ENCODE measurements around the gene IGLL1. TPM values are rescaled to one million over a fixed set of nuclear protein-coding genes. Genes with fewer than 3 reads are reported as not detected.
"Not testable (repeated sequence)": the region's sequence is repeated elsewhere in the genome, so short reads cannot be mapped to it uniquely, and the experiment has no call there.

Gene IGLL1
- total RNA-seq, 4 donors from 2014 or later = not detected

DNA sequence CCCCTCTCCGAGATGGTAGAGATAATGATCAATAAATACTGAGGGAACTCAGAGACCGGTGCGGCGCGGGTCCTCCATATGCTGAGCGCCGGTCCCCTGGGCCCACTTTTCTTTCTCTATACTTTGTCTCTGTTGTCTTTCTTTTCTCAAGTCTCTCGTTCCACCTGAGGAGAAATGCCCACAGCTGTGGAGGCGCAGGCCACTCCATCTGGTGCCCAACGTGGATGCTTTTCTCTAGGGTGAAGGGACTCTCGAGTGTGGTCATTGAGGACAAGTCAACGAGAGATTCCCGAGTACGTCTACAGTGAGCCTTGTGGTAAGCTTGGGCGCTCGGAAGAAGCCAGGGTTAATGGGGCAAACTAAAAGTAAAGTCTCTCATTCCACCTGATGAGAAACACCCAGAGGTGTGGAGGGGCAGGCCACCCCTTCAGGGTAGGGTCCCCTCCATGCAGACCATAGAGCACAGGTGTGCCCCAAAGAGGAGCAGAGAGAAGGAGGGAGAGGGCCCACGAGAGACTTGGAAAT, 43.2 kb downstream of the IGLL1 start:
- no peak for DNase-seq (ENCODE audit: low spot score)
- TF ChIP-seq, protein P1, sequence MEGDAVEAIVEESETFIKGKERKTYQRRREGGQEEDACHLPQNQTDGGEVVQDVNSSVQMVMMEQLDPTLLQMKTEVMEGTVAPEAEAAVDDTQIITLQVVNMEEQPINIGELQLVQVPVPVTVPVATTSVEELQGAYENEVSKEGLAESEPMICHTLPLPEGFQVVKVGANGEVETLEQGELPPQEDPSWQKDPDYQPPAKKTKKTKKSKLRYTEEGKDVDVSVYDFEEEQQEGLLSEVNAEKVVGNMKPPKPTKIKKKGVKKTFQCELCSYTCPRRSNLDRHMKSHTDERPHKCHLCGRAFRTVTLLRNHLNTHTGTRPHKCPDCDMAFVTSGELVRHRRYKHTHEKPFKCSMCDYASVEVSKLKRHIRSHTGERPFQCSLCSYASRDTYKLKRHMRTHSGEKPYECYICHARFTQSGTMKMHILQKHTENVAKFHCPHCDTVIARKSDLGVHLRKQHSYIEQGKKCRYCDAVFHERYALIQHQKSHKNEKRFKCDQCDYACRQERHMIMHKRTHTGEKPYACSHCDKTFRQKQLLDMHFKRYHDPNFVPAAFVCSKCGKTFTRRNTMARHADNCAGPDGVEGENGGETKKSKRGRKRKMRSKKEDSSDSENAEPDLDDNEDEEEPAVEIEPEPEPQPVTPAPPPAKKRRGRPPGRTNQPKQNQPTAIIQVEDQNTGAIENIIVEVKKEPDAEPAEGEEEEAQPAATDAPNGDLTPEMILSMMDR (IDR thresholded peaks at IDR 0.05) = no peak

DNA sequence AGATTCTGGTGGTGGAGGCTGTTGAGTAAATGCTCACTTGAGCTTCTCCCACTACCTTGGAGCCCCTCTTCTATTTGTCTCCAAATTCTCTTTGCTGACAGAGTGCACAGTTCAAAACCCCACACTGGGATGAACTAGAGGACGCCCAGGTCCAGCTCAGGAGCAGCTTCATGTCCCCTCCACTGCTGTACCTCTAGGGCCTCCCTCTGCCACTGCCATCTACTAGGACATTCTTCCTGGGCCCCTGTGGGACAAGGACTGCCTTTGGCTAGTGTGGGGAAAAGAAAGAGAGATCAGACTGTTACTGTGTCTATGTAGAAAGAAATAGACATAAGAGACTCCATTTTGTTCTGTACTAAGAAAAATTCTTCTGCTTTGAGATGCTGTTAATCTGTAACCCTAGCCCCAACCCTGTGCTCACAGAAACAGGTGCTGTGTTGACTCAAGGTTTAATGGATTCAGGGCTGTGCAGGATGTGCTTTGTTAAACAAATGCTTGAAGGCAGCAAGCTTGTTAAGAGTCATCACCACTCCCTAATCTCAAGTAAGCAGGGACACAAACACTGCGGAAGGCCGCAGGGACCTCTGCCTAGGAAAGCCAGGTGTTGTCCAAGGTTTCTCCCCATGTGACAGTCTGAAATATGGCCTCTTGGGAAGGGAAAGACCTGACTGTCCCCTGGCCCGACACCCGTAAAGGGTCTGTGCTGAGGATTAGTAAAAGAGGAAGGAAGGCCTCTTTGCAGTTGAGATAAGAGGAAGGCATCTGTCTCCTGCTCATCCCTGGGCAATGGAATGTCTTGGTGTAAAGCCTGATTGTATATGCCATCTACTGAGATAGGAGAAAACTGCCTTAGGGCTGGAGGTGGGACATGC, 44.1 kb downstream of the IGLL1 start:
- DNase-seq (ENCODE audit: low spot score); ATAC-seq (ENCODE audit: low FRiP score): not testable (repeated sequence)

More for the DNA sequence above, 43.2 kb downstream of the IGLL1 start:
- no peak for ATAC-seq (ENCODE audit: low FRiP score)

DNA sequence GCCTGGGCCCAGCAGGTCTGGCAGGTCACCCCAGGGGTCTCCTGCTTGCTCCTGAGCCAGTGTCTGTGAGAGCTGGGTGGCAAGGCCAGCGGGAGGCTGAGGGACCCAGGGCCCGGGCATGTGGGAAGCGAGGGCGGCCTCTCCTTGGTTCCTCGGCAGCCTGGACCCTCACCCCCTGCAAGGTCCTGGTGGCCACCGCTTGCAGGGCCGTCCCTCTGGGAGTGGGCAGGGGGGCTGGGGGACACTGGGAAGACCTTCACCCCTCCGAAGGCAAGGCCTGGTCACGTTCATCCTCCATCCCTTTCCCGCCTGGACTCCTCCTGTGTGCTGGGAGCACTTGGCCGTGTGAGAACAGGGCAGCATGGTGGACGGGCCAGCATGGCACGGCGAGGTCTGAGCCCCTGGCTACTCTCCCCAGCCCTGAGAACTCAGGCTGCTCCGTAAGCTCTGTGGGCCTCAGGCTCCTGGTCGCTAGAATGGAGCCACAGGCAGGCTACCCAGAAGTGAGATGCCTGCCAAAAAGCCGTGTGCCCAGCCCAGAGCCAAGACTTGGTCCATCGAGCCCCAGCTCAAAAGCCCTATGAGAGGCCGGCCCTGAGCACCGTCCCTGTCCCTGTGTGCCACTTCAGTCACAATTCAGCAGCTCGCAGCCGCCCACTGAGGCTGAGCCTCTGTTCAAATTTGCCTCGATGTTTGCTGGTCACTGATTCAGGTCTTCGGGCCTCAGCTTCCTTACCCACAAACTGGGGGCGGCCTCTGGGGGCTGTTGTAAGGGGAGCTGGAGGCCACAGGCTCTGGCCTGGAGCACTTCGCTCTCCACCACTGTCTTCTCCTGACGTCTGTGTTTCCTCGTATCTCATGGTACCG, 45.0 kb downstream of the IGLL1 start:
- TF ChIP-seq, protein P1 (IDR thresholded peaks at IDR 0.05) = no peak
- DNase-seq (ENCODE audit: low spot score) (no peak), ATAC-seq (ENCODE audit: low FRiP score) (no peak)

DNA sequence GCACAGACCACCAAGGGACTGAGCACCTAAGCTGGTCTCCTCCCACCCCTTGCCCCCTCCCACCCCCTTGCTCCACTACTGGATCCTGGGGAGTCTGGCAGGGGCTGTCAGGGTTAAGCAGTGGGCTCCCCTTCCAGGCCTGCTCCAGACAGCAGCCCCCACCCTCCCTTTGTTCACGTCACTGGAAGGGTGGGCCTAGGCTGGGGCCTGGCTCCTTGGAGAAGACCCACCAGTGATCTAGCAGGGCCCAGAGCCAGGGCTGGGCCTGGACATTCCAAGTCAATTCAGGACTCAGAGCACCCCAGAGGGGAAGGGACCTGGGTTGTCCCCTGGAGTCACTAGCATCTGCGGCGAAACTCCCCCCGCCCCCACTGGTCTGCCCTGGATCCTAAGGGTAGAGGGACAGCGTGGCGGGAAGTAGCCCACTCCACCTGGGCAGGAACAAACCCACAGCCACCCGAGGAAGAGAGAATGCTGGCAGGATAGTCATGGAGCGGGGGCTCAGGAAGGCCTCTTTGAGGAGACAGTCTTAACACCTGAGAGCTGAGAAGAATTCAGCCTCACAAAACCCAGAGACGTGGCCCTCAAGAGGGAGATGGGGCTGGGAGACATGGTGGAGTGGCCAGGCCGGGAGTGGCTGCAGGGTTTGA, 45.8 kb downstream of the IGLL1 start:
- ATAC-seq (ENCODE audit: low FRiP score) = no peak
- TF ChIP-seq, protein P1 (IDR thresholded peaks at IDR 0.05) = no peak
- DNase-seq (ENCODE audit: low spot score) = no peak

DNA sequence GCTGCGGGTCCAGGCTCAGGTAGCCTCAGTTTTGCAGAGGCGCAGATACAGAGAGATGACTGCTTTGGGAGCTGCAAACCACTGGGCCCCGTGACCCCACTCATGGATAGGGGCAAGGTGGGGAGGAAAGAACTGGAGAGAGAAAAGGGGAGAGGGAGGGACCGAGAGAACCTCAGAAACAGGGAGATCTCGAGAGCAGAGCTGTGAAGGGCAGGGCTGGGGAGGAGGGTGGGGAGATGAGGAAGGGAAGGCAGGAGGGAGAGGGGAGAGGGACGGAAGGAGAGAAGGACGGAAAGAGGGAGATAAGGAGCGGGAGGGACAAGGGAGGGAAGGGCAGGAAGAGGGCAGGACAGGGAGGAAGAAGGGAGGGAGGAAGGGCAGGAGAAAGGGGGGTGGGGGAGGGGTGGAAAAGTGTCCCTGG, 46.3 kb downstream of the IGLL1 start:
- TF ChIP-seq, protein P1 (IDR thresholded peaks at IDR 0.05) = no peak
- ATAC-seq (ENCODE audit: low FRiP score) (no peak), DNase-seq (ENCODE audit: low spot score) (no peak)

DNA sequence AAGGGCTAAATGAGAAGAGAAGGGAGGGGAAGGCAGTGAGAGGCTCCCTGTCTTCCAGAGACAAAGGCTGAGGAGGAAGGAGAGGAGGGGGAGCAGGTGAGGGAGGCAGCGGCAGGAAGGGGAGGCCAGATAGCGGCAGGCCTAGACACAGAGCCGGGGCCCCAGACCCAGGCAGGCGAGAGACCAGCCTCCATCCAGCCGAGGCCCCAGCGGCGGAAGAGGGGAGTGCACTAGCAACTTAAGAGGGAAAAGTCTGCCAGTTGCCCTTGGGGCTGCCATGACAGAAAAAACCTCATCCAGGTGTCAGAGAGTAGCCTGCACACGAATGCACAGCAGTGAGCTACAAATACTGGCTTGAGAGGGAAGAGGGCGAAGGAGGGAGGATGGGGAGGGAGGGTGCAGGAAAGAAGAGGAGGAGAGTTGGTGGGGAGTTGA, 46.7 kb downstream of the IGLL1 start:
- no peak for DNase-seq (ENCODE audit: low spot score)
- no peak for ATAC-seq (ENCODE audit: low FRiP score)
- TF ChIP-seq, protein P1 (IDR thresholded peaks at IDR 0.05) = no peak

DNA sequence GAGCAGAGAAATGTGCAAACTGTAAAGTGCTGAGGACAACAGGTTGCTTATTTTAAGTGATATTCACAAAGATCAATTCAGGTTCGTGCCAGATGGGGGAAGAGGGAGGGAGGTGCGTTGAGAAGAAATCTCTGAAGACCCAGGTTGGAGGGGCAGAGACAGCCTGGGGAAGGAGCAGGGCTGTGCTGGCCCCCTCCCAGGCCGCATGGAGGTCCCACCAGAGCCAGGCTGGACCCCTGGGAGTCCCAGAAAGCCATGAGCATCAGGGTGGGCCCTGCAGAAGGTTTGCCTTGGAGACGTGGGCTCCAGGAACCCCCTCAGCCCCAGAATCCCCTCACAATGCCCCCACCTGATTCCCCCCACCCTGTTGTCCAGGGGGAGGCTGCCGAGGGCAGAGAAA, 47.4 kb downstream of the IGLL1 start:
- ATAC-seq (ENCODE audit: low FRiP score) (no peak), DNase-seq (ENCODE audit: low spot score) (no peak)
- TF ChIP-seq, protein P1 (IDR thresholded peaks at IDR 0.05) = no peak
